ENCODE measurements around the gene CARM1.
A peak's percentile ranks its signal among the peaks of the same experiment; 100 is the strongest.

CARM1 gene

GRCh38 chr19:10961073-10961860 is 89.9 kb downstream of the CARM1 start:
- peak overlapping the region; percentile 83 for H3K4me3 ChIP-seq (ENCODE audit: low read length)
- no peak for TF ChIP-seq CTCF (IDR thresholded peaks at IDR 0.05; ENCODE audit: insufficient read depth, low read depth, low read length, missing control alignments)
- DNase-seq (ENCODE audit: low read depth) = peak; percentile 13

DNA sequence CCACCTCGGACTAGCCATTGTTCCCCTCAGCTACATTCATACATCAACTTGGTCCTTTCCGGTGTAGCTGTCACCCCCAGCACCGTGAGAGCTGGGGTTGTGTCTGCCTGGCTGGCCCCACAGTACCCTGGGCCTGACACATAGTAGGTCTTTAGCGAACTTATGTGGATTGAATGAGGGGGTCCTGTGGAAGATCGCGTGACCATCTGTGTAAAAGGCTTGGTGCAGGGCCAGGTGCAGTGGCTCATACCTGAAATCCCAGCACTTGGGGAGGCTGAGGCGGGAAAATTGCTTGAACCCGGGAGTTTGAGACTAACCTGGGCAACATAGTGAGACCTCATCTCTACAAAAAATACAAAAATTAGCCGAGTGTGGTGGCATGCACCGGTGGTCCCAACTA is 91.5 kb downstream of the CARM1 start:
- peak overlapping the region; percentile 10 for H3K4me3 ChIP-seq (ENCODE audit: low read length)
- TF ChIP-seq CTCF (IDR thresholded peaks at IDR 0.05; ENCODE audit: insufficient read depth, low read depth, low read length, missing control alignments) = no peak
- DNase-seq (ENCODE audit: low read depth) = no peak

- H3K4me3 ChIP-seq (ENCODE audit: low read length) = no peak overlapping the region
- TF ChIP-seq CTCF (IDR thresholded peaks at IDR 0.05; ENCODE audit: insufficient read depth, low read depth, low read length, missing control alignments) = no peak
- no peak for DNase-seq (ENCODE audit: low read depth)
Measured at GRCh38 chr19:10963865-10964264, 92.5 kb downstream of the CARM1 start.

DNA sequence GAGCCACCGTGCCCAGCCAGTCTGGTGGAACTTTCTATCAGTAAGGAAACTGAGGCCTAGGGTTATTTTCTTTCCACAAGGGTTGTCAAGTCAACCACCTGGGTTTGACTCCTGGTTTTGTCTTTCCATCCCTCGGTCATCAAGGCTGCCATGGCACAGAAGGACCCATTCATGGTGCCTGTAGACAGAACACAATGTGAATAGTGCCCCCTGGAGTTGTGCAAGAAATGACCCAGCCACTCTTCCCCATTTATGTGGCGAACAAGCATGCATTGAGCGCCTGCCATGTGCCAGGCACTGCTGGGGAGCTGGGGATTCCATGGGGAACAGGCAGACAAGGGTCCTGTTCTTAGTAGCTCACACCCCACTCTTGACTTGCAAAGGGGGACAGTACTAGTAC is 93.5 kb downstream of the CARM1 start:
- DNase-seq (ENCODE audit: low read depth) = no peak
- peak; percentile 5 for TF ChIP-seq CTCF (IDR thresholded peaks at IDR 0.05; ENCODE audit: insufficient read depth, low read depth, low read length, missing control alignments)
- no peak overlapping the region for H3K4me3 ChIP-seq (ENCODE audit: low read length)

DNA sequence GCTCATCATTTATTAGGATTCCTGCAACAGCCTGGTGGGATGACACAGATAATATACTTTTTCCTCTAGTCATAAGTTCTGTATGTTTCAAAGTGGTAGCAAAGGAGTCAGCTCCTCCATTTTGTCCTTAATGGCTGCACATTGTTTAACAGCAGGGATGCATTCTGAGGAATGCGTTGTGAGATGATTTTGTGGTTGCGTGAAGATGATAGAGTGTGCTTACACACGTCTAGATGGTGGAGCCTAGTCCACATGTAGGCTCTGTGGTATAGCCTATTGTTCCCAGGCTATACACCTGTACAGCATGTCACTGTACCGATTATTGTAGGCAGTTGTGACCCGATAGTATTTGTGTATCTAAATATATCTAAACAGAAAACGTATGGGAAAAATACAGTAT is 94.0 kb downstream of the CARM1 start:
- TF ChIP-seq CTCF (IDR thresholded peaks at IDR 0.05; ENCODE audit: insufficient read depth, low read depth, low read length, missing control alignments) = no peak
- DNase-seq (ENCODE audit: low read depth) = no peak
- H3K4me3 ChIP-seq (ENCODE audit: low read length) = no peak overlapping the region

DNA sequence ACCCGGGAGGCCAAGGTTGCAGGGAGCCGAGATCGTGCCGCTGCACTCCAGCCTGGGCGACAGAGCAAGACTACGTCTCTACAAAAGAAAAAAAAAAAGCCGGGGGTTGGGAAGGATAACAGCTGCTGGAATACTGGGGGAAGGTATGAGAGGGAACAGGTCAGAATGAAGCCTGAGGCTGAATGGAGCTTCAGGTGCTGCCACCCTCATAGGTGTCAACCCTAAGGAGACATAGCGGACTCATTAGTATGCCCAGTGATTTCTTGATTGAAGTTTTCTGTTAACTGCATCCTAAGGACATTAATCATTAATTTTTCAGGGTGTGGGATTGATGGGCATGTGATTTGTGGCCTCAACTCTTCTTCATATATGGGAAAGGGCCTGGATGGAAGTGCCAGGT is 95.5 kb downstream of the CARM1 start:
- no peak for TF ChIP-seq CTCF (IDR thresholded peaks at IDR 0.05; ENCODE audit: insufficient read depth, low read depth, low read length, missing control alignments)
- no peak for DNase-seq (ENCODE audit: low read depth)
- H3K4me3 ChIP-seq (ENCODE audit: low read length) = no peak overlapping the region

Measured in epithelial cell of esophagus (primary cell).